Transverse colon (tissue), 4 donors: ENCODE data around the gene GALNT10. TPM values are rescaled to one million over a fixed set of nuclear protein-coding genes. Genes with fewer than 3 reads are reported as not detected.

Source experiments
- DNase-seq: peaks from one replicate; pipeline ENCODE4 v3.0.0-alpha.2; 2019
- H3K27ac ChIP-seq, 4 donors: fragments of 200-600 bp; sonication (generic); 2 replicates each; pipeline ENCODE4 v1.5.1; 2016 to 2018; ENCODE audit warnings: inconsistent platforms in 4 of 4
- H3K27me3 ChIP-seq: fragments of 200-600 bp; sonication (generic); 2 replicates; pipeline ENCODE4 v1.5.1; 2017; ENCODE audit warnings: inconsistent platforms
- H3K36me3 ChIP-seq, 4 donors: fragments of 200-600 bp; sonication (generic); 2 replicates each; pipeline ENCODE4 v1.5.1; 2017 to 2019; ENCODE audit warnings: inconsistent platforms in 4 of 4
- H3K4me1 ChIP-seq, 4 donors: fragments of 200-600 bp; sonication (generic); 2 replicates each; pipeline ENCODE4 v1.5.1; 2017 to 2020; ENCODE audit warnings: inconsistent platforms in 4 of 4
- H3K4me3 ChIP-seq, 4 donors: fragments of 200-600 bp; sonication (generic); 1 replicate in 1 of 4; 2 replicates in 3 of 4; pipeline versions ENCODE4 v1.5.1 to v1.6.1; 2017 to 2019; ENCODE audit warnings: inconsistent platforms in 4 of 4
- H3K9me3 ChIP-seq, 2 donors: fragments of 200-600 bp; sonication (generic); 2 replicates each; pipeline ENCODE4 v1.5.1; 2017 to 2019; ENCODE audit warnings: inconsistent platforms in 2 of 2
- EP300 ChIP-seq: sonication (generic); formaldehyde crosslinking; IDR thresholded peaks from one replicate; pipeline ENCODE4 v1.6.1; 2017; ENCODE audit warnings: antibody characterized with exemption, low read depth
- POLR2A ChIP-seq: fragments of 450-650 bp; IDR thresholded peaks from one replicate; pipeline ENCODE4 v1.6.1; 2016; ENCODE audit warnings: antibody characterized with exemption, mild to moderate bottlenecking, moderate library complexity
- POLR2AphosphoS5 ChIP-seq, 3 donors: sonication (generic); formaldehyde crosslinking; IDR thresholded peaks; one replicate each; pipeline ENCODE4 v1.6.1; 2016; ENCODE audit warnings: antibody characterized with exemption in 3 of 3
- WGBS, 2 donors: methylation state at CpG; one replicate each; pipeline ENCODE4 v1.1.5; 2018; ENCODE audit warnings: low coverage in 1 of 2; 5-methylcytosine and 5-hydroxymethylcytosine counted together
- in situ Hi-C, 4 donors: fragments of 200-750 bp; cut with MboI; loops; one replicate each; pipeline versions ENCODE4 v1.15.0 to v1.15.1; 2017; ENCODE audit warnings: low sequenced_read_pairs in 3 of 4, low pct_ligation_motif_present in 1 of 4, low pct_unique_long_range_greater_than_20kb in 1 of 4
- intact Hi-C: fragments of 100-400 bp; cut with DNase I; formaldehyde crosslinking; loops from one replicate; pipeline ENCODE4 v1.15.1; 2023; ENCODE audit warnings: low total_unique reads
- total RNA-seq, 4 donors: library from RNA; depleted of rRNA; stranded (reverse); fragments of >200 nt; gene quantifications; one replicate each; pipeline ENCODE4 v1.1.0, GENCODE V29; 2016
- TF ChIP-seq, protein P1 (sequence below), 5 experiments: fragments of 200-600 bp in 3 of 5; fragments of 450-650 bp in 2 of 5; sonication (generic) in 3 of 5; IDR thresholded peaks; 1 replicate in 2 of 5; 2 replicates in 3 of 5; pipeline ENCODE4 v1.5.1; 2016 to 2017; ENCODE audit warnings: antibody characterized with exemption in 5 of 5, inconsistent platforms in 3 of 5, mild to moderate bottlenecking in 2 of 5, moderate library complexity in 1 of 5

The GALNT10 gene
- total RNA-seq, 4 donors from 2014 or later, result 18.7 to 142 (median 39.3) TPM

GRCh38 chr5:154371687-154372086 is 181.2 kb downstream of the GALNT10 start:
- H3K27me3 ChIP-seq, result no peaks in the 10 kb centered on the region
- no peaks in the 10 kb centered on the region for H3K36me3 ChIP-seq
- intact Hi-C loops, result no loop called here
- no peaks in the 10 kb centered on the region for H3K9me3 ChIP-seq
- H3K4me3 ChIP-seq, result no peak overlapping the region
- in situ Hi-C loops, result no loop called here
- WGBS, 2 donors, result 49 to 58% methylated on average over 3 of the region's 3 CpGs
- no peak for DNase-seq
- peak in 1 of 3 donors; percentile 19 for TF ChIP-seq POLR2AphosphoS5 (IDR thresholded peaks at IDR 0.05)
- TF ChIP-seq, protein P1, sequence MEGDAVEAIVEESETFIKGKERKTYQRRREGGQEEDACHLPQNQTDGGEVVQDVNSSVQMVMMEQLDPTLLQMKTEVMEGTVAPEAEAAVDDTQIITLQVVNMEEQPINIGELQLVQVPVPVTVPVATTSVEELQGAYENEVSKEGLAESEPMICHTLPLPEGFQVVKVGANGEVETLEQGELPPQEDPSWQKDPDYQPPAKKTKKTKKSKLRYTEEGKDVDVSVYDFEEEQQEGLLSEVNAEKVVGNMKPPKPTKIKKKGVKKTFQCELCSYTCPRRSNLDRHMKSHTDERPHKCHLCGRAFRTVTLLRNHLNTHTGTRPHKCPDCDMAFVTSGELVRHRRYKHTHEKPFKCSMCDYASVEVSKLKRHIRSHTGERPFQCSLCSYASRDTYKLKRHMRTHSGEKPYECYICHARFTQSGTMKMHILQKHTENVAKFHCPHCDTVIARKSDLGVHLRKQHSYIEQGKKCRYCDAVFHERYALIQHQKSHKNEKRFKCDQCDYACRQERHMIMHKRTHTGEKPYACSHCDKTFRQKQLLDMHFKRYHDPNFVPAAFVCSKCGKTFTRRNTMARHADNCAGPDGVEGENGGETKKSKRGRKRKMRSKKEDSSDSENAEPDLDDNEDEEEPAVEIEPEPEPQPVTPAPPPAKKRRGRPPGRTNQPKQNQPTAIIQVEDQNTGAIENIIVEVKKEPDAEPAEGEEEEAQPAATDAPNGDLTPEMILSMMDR (IDR thresholded peaks at IDR 0.05), result no peak
- peaks cover 0 to 14% (median 5%) of the 10 kb centered on the region in 4 donors for H3K4me1 ChIP-seq
- H3K27ac ChIP-seq, result no peak overlapping the region

GRCh38 chr5:154372661-154373060 is 182.1 kb downstream of the GALNT10 start:
- intact Hi-C loops, result no loop called here
- TF ChIP-seq EP300 (no peak), POLR2AphosphoS5 (IDR thresholded peaks at IDR 0.05) (no peak), POLR2A (no peak)
- TF ChIP-seq, protein P1 (IDR thresholded peaks at IDR 0.05), result no peak
- H3K27me3 ChIP-seq, result no peaks in the 10 kb centered on the region
- peaks cover 0 to 14% (median 5%) of the 10 kb centered on the region in 4 donors for H3K4me1 ChIP-seq
- H3K4me3 ChIP-seq, result no peak overlapping the region
- no peaks in the 10 kb centered on the region for H3K36me3 ChIP-seq
- no peaks in the 10 kb centered on the region for H3K9me3 ChIP-seq
- no peak for DNase-seq
- in situ Hi-C loops, result no loop called here
- whole genome bisulfite sequencing, 2 donors, result 93% methylated on average over 5 of the region's 5 CpGs; no CpG with 5 or more reads in 1 of the 2 donors
- no peak overlapping the region for H3K27ac ChIP-seq

- no peaks in the 10 kb centered on the region for H3K36me3 ChIP-seq
- no peak for TF ChIP-seq POLR2A
- TF ChIP-seq, protein P1 (IDR thresholded peaks at IDR 0.05), result no peak
- no peak for TF ChIP-seq EP300
- TF ChIP-seq POLR2AphosphoS5 (IDR thresholded peaks at IDR 0.05), result no peak
- DNase-seq, result no peak
- no peaks in the 10 kb centered on the region for H3K27me3 ChIP-seq
- intact Hi-C loops (no loop called here), in situ Hi-C loops (no loop called here)
- no peaks in the 10 kb centered on the region for H3K9me3 ChIP-seq
- 95 to 97% methylated on average over 4 of the region's 4 CpGs for WGBS, 2 donors
- H3K4me1 ChIP-seq, result peaks cover 0 to 12% (median 3%) of the 10 kb centered on the region in 4 donors
- H3K27ac ChIP-seq, result no peak overlapping the region
- H3K4me3 ChIP-seq, result no peak overlapping the region
Observed at GRCh38 chr5:154373326-154373725, 182.8 kb downstream of the GALNT10 start.

DNA sequence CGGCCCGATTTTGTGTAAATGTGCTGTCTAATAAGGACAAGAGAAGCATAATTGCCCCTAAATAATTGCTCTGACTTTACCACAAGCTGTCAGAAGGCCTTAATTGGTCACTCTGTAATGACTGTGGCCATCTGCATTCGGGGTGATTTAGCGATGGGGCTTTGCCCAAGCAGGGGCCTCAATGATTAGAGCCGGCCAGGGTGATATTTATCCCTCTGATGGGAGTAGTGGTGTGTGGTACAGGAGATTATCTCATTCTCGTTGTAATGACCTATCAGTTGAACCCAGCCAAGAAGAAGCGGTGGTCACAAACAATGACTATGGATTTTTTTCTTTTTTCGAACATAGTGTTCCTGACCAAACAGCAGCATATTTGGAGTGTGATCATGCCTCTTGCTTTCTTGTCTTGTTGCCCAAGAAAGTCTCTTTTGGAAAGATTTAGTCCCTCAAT is 183.2 kb downstream of the GALNT10 start:
- intact Hi-C loops (no loop called here), in situ Hi-C loops (no loop called here)
- no peaks in the 10 kb centered on the region for H3K36me3 ChIP-seq
- H3K4me3 ChIP-seq, result no peak overlapping the region
- peaks cover 0 to 8% (median 2%) of the 10 kb centered on the region in 4 donors for H3K4me1 ChIP-seq
- H3K27me3 ChIP-seq, result no peaks in the 10 kb centered on the region
- no peak for TF ChIP-seq POLR2A
- no peak for TF ChIP-seq EP300
- no peak for DNase-seq
- H3K27ac ChIP-seq, result no peak overlapping the region
- no peaks in the 10 kb centered on the region for H3K9me3 ChIP-seq
- 93 to 100% methylated on average over 5 to 8 of the region's 8 CpGs for WGBS, 2 donors

GRCh38 chr5:154374264-154374663 is 183.7 kb downstream of the GALNT10 start:
- H3K4me3 ChIP-seq, result no peak overlapping the region
- H3K36me3 ChIP-seq, result no peaks in the 10 kb centered on the region
- H3K4me1 ChIP-seq, result peaks cover 0 to 8% (median 2%) of the 10 kb centered on the region in 4 donors
- intact Hi-C loops (no loop called here), in situ Hi-C loops (no loop called here)
- WGBS, 2 donors, result 99% methylated on average over 4 of the region's 4 CpGs; no CpG with 5 or more reads in 1 of the 2 donors
- TF ChIP-seq POLR2A (no peak), POLR2AphosphoS5 (IDR thresholded peaks at IDR 0.05) (no peak), EP300 (no peak)
- TF ChIP-seq, protein P1 (IDR thresholded peaks at IDR 0.05), result no peak
- no peak overlapping the region for H3K27ac ChIP-seq
- no peak for DNase-seq
- H3K27me3 ChIP-seq, result no peaks in the 10 kb centered on the region
- no peaks in the 10 kb centered on the region for H3K9me3 ChIP-seq
